SK-N-SH treated with all-trans-retinoic acid at 6 μM for 48 hours (cell line): ENCODE measurements around the gene TUBB4B.
A peak's percentile ranks its signal among the peaks of the same experiment; 100 is the strongest.

Source experiments
- ATAC-seq: fragments of 200-7000 bp; cut with Tn5 transposase; 3 replicates; pipeline ENCODE4 v1.9.1; 2020; ENCODE audit warnings: mild to moderate bottlenecking, moderate library complexity
- ARNTL ChIP-seq: fragments of 450-650 bp; formaldehyde crosslinking; IDR thresholded peaks from 2 replicates; pipeline ENCODE4 v1.5.0; 2020; ENCODE audit warnings: low read depth, mild to moderate bottlenecking, moderate library complexity, borderline replicate concordance
- BACH2 ChIP-seq: fragments of 250-450 bp; sonication (Bioruptor Pico); IDR thresholded peaks from 2 replicates; pipeline ENCODE4 v1.9.0; 2021; ENCODE audit warnings: mild to moderate bottlenecking, borderline replicate concordance
- CSDC2 ChIP-seq: fragments of 250-450 bp; sonication (Bioruptor Pico); IDR thresholded peaks from 2 replicates; pipeline ENCODE4 v1.5.0; 2020; ENCODE audit warnings: mild to moderate bottlenecking, moderate library complexity
- CSRNP3 ChIP-seq: fragments of 250-450 bp; sonication (Bioruptor Pico); IDR thresholded peaks from 2 replicates; pipeline ENCODE4 v1.5.1; 2021; ENCODE audit warnings: mild to moderate bottlenecking, moderate library complexity
- ESRRG ChIP-seq: fragments of 250-450 bp; sonication (Bioruptor Pico); IDR thresholded peaks from 2 replicates; pipeline ENCODE4 v1.6.1; 2021; ENCODE audit warnings: mild to moderate bottlenecking
- GLIS3 ChIP-seq: fragments of 250-450 bp; sonication (Bioruptor Pico); IDR thresholded peaks from 2 replicates; pipeline ENCODE4 v1.5.0; 2020; ENCODE audit warnings: mild to moderate bottlenecking, moderate library complexity
- ISL1 ChIP-seq: fragments of 250-450 bp; sonication (Bioruptor Pico); IDR thresholded peaks from 2 replicates; pipeline ENCODE4 v2.1.2; 2022; ENCODE audit warnings: mild to moderate bottlenecking, moderate library complexity
- OSR1 ChIP-seq: fragments of 250-450 bp; sonication (Bioruptor Pico); IDR thresholded peaks from 2 replicates; pipeline ENCODE4 v1.8.0; 2022; ENCODE audit warnings: moderate library complexity, mild to moderate bottlenecking, inconsistent platforms
- PPARA ChIP-seq: fragments of 250-450 bp; sonication (Bioruptor Pico); IDR thresholded peaks from 2 replicates; pipeline ENCODE4 v1.5.0; 2020; ENCODE audit warnings: mild to moderate bottlenecking, borderline replicate concordance
- RARB ChIP-seq: fragments of 250-450 bp; sonication (Bioruptor Pico); IDR thresholded peaks from 2 replicates; pipeline ENCODE4 v1.8.0; 2021; ENCODE audit warnings: mild to moderate bottlenecking, moderate library complexity
- TCF4 ChIP-seq: fragments of 250-450 bp; sonication (Bioruptor Pico); IDR thresholded peaks from 2 replicates; pipeline ENCODE4 v1.8.0; 2021; ENCODE audit warnings: mild to moderate bottlenecking, moderate library complexity, borderline replicate concordance
- TOX ChIP-seq: fragments of 250-450 bp; sonication (Bioruptor Pico); IDR thresholded peaks from 2 replicates; pipeline ENCODE4 v1.8.0; 2021; ENCODE audit warnings: mild to moderate bottlenecking, moderate library complexity, borderline replicate concordance
- ZC3H10 ChIP-seq: fragments of 250-450 bp; sonication (Bioruptor Pico); IDR thresholded peaks from 2 replicates; pipeline ENCODE4 v1.5.1; 2021; ENCODE audit warnings: mild to moderate bottlenecking, moderate library complexity
- ZFP3 ChIP-seq: fragments of 250-450 bp; sonication (Bioruptor Pico); IDR thresholded peaks from 2 replicates; pipeline ENCODE4 v1.5.0; 2020; ENCODE audit warnings: mild to moderate bottlenecking, moderate library complexity
- ZFP30 ChIP-seq: fragments of 450-650 bp; formaldehyde crosslinking; IDR thresholded peaks from 2 replicates; pipeline ENCODE4 v1.5.0; 2022; ENCODE audit warnings: mild to moderate bottlenecking, moderate library complexity
- ZNF565 ChIP-seq: fragments of 450-650 bp; formaldehyde crosslinking; conservative IDR thresholded peaks from 2 replicates; pipeline ENCODE4 v1.5.0; 2020; ENCODE audit warnings: low read depth, mild to moderate bottlenecking, moderate library complexity
- ZNF70 ChIP-seq: fragments of 450-650 bp; formaldehyde crosslinking; IDR thresholded peaks from 2 replicates; pipeline ENCODE4 v1.5.0; 2020; ENCODE audit warnings: mild to moderate bottlenecking, moderate library complexity
- ZNF8 ChIP-seq: fragments of 450-650 bp; formaldehyde crosslinking; IDR thresholded peaks from 2 replicates; pipeline ENCODE4 v1.5.0; 2020; ENCODE audit warnings: mild to moderate bottlenecking, moderate library complexity
- TF ChIP-seq, protein P1 (sequence below): fragments of 250-450 bp; sonication (Bioruptor Pico); IDR thresholded peaks from 2 replicates; pipeline ENCODE4 v1.8.0; 2020; ENCODE audit warnings: mild to moderate bottlenecking, moderate library complexity, borderline replicate concordance
- TF ChIP-seq, protein P2 (sequence below): fragments of 250-450 bp; sonication (Bioruptor Pico); IDR thresholded peaks from 2 replicates; pipeline ENCODE4 v1.5.0; 2020; ENCODE audit warnings: mild to moderate bottlenecking, moderate library complexity
- TF ChIP-seq, protein P3 (sequence below): fragments of 250-450 bp; sonication (Bioruptor Pico); IDR thresholded peaks from 2 replicates; pipeline ENCODE4 v1.8.0; 2021; ENCODE audit warnings: low read depth, mild to moderate bottlenecking, moderate library complexity, borderline replicate concordance
- TF ChIP-seq, protein P4 (sequence below): fragments of 250-450 bp; sonication (Bioruptor Pico); IDR thresholded peaks from 2 replicates; pipeline ENCODE4 v1.5.1; 2020; ENCODE audit warnings: low read depth, mild to moderate bottlenecking, moderate library complexity

The TUBB4B gene

DNA sequence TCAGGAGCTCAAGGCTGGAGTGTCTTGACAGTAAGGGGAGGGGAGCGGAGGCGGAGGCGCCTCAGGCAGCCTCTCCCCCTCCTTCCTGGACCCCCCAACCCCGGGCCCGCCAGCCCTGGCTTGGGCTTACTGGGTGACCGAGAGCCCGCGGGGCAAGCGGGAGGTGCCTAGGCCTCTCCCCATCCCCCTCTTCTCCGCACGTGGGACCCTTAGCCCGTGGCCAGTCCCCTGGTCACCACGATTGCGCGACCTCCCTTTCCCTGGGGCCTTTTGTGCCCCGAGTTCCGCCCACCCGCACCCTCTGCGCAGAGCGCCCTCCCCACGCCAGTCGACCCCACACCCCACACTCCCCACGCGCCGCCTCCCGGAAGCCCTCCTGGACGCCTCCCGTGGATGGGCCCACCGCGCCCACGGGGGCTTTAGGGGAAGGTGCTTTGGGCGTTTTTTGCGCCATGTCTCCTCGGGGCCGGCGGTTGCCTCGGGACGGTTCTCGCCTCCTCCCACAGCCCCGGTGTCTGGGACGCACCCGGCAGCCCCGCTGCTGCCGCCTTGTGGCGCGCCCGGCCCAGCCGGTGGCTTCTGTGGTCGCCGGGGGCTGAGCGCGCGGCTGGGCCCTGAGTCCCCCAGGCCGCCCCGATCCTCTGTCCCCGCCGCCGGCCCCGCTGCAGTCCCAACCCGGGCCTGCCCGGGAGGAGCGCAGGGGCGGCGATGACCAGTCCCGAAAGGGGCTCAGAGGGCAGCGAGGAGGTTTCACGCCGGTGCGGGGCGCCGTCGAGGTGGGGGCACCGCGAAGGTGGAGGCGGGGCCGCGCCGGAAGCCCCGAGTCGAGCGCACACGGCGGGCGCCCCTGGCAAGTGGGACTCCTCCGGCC lies 39.6 kb downstream of the TUBB4B start (continued):
- no peak for TF ChIP-seq CSRNP3 (CRISPR knock-in tag)
- TF ChIP-seq, protein P1, sequence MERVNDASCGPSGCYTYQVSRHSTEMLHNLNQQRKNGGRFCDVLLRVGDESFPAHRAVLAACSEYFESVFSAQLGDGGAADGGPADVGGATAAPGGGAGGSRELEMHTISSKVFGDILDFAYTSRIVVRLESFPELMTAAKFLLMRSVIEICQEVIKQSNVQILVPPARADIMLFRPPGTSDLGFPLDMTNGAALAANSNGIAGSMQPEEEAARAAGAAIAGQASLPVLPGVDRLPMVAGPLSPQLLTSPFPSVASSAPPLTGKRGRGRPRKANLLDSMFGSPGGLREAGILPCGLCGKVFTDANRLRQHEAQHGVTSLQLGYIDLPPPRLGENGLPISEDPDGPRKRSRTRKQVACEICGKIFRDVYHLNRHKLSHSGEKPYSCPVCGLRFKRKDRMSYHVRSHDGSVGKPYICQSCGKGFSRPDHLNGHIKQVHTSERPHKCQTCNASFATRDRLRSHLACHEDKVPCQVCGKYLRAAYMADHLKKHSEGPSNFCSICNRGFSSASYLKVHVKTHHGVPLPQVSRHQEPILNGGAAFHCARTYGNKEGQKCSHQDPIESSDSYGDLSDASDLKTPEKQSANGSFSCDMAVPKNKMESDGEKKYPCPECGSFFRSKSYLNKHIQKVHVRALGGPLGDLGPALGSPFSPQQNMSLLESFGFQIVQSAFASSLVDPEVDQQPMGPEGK (CRISPR knock-in tag), result no peak
- TF ChIP-seq OSR1 (CRISPR knock-in tag), result no peak
- TF ChIP-seq TCF4 (CRISPR knock-in tag), result no peak
- no peak for TF ChIP-seq ZNF70 (CRISPR knock-in tag)
- no peak for TF ChIP-seq BACH2 (CRISPR knock-in tag)
- TF ChIP-seq ZNF565, result no peak
- TF ChIP-seq, protein P2, sequence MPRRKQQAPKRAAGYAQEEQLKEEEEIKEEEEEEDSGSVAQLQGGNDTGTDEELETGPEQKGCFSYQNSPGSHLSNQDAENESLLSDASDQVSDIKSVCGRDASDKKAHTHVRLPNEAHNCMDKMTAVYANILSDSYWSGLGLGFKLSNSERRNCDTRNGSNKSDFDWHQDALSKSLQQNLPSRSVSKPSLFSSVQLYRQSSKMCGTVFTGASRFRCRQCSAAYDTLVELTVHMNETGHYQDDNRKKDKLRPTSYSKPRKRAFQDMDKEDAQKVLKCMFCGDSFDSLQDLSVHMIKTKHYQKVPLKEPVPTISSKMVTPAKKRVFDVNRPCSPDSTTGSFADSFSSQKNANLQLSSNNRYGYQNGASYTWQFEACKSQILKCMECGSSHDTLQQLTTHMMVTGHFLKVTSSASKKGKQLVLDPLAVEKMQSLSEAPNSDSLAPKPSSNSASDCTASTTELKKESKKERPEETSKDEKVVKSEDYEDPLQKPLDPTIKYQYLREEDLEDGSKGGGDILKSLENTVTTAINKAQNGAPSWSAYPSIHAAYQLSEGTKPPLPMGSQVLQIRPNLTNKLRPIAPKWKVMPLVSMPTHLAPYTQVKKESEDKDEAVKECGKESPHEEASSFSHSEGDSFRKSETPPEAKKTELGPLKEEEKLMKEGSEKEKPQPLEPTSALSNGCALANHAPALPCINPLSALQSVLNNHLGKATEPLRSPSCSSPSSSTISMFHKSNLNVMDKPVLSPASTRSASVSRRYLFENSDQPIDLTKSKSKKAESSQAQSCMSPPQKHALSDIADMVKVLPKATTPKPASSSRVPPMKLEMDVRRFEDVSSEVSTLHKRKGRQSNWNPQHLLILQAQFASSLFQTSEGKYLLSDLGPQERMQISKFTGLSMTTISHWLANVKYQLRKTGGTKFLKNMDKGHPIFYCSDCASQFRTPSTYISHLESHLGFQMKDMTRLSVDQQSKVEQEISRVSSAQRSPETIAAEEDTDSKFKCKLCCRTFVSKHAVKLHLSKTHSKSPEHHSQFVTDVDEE (CRISPR knock-in tag), result no peak
- TF ChIP-seq ISL1, result no peak

- ATAC-seq, result peak; percentile 7
These were observed 40.4 kb downstream of the TUBB4B start for GRCh38 chr9:137281345-137282116.

More at GRCh38 chr9:137281345-137282116, 40.4 kb downstream of the TUBB4B start:
- TF ChIP-seq ESRRG (CRISPR knock-in tag) (no peak), ZNF8 (CRISPR knock-in tag) (no peak), ZFP30 (no peak), CSRNP3 (CRISPR knock-in tag) (no peak), ISL1 (no peak), ZNF70 (CRISPR knock-in tag) (no peak), GLIS3 (CRISPR knock-in tag) (no peak), CSDC2 (CRISPR knock-in tag) (no peak), ZC3H10 (CRISPR knock-in tag) (no peak), RARB (CRISPR knock-in tag) (no peak), PPARA (CRISPR knock-in tag) (no peak), ZNF565 (no peak), ZFP3 (CRISPR knock-in tag) (no peak), BACH2 (CRISPR knock-in tag) (no peak), ARNTL (CRISPR knock-in tag) (no peak), TCF4 (CRISPR knock-in tag) (no peak), TOX (CRISPR knock-in tag) (no peak)
- TF ChIP-seq, protein P3, sequence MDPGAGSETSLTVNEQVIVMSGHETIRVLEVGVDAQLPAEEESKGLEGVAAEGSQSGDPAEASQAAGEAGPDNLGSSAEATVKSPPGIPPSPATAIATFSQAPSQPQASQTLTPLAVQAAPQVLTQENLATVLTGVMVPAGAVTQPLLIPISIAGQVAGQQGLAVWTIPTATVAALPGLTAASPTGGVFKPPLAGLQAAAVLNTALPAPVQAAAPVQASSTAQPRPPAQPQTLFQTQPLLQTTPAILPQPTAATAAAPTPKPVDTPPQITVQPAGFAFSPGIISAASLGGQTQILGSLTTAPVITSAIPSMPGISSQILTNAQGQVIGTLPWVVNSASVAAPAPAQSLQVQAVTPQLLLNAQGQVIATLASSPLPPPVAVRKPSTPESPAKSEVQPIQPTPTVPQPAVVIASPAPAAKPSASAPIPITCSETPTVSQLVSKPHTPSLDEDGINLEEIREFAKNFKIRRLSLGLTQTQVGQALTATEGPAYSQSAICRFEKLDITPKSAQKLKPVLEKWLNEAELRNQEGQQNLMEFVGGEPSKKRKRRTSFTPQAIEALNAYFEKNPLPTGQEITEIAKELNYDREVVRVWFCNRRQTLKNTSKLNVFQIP (CRISPR knock-in tag), result no peak
- TF ChIP-seq, protein P4, sequence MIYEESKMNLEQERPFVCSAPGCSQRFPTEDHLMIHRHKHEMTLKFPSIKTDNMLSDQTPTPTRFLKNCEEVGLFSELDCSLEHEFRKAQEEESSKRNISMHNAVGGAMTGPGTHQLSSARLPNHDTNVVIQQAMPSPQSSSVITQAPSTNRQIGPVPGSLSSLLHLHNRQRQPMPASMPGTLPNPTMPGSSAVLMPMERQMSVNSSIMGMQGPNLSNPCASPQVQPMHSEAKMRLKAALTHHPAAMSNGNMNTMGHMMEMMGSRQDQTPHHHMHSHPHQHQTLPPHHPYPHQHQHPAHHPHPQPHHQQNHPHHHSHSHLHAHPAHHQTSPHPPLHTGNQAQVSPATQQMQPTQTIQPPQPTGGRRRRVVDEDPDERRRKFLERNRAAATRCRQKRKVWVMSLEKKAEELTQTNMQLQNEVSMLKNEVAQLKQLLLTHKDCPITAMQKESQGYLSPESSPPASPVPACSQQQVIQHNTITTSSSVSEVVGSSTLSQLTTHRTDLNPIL (CRISPR knock-in tag), result no peak
- TF ChIP-seq, protein P2 (CRISPR knock-in tag), result no peak
- TF ChIP-seq, all 23 proteins: peak for 0
